ENCODE measurements around the gene MAGI2. TPM values are rescaled to one million over a fixed set of nuclear protein-coding genes. Genes with fewer than 3 reads are reported as not detected.
"Not testable (repeated sequence)": the region's sequence is repeated elsewhere in the genome, so short reads cannot be mapped to it uniquely, and the experiment has no call there.

MAGI2 gene
- total and polyA plus RNA-seq, 2 donors (not counting 3 experiments of a cell fraction or from before 2014, with no cell fraction given), result 0.28 to 6.0 TPM

DNA sequence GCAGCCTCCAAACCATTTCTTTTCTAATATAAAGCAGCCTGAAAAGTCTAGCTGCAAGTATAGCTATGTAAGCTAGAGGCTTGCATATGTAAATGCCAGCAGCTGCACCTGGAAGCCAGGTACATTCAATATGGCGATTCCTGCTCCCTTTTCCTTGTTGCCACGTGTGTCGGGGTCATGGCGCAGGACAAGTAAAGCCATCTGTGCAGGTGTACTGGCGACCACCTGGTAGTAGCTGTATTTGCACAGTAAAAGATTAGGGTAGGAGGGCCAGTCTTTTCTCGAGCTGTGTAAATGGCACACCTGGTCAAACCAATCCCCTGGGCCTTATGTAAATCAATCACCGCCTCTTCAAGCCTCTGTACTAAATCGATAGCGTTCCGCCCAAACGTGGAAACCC is 484.5 kb downstream of the MAGI2 start:
- no peak overlapping the region for H2AFZ ChIP-seq (ENCODE audit: low read depth, low read length)
- no peak overlapping the region for H3K27ac ChIP-seq (ENCODE audit: insufficient read depth, low read depth, low read length)
- no peak for DNase-seq (ENCODE audit: low read depth, low spot score)
- H3K4me3 ChIP-seq (replicated peaks in 1 of 3; ENCODE audit: insufficient read depth in 1 of 3, low read depth in 1 of 3, low read length in 3 of 3), result no peak overlapping the region
- H3K4me1 ChIP-seq (ENCODE audit: control insufficient read depth, extremely low read depth, insufficient read depth, low read length), result no peaks in the 10 kb centered on the region
- intact Hi-C loops (cut with micrococcal nuclease), result no loop called here
- no peak for TF ChIP-seq FOS (IDR thresholded peaks at IDR 0.05; ENCODE audit: borderline replicate concordance, insufficient read depth, low read length)
- TF ChIP-seq MYC (IDR thresholded peaks at IDR 0.05; ENCODE audit: low read depth, low read length), result no peak
- TF ChIP-seq, protein P1, sequence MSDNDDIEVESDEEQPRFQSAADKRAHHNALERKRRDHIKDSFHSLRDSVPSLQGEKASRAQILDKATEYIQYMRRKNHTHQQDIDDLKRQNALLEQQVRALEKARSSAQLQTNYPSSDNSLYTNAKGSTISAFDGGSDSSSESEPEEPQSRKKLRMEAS (IDR thresholded peaks at IDR 0.05; ENCODE audit: insufficient read depth, insufficient read length), result no peak
- TF ChIP-seq POLR2A (IDR thresholded peaks at IDR 0.05; ENCODE audit: low read depth, low read length), result no peak
- TF ChIP-seq, protein P2, sequence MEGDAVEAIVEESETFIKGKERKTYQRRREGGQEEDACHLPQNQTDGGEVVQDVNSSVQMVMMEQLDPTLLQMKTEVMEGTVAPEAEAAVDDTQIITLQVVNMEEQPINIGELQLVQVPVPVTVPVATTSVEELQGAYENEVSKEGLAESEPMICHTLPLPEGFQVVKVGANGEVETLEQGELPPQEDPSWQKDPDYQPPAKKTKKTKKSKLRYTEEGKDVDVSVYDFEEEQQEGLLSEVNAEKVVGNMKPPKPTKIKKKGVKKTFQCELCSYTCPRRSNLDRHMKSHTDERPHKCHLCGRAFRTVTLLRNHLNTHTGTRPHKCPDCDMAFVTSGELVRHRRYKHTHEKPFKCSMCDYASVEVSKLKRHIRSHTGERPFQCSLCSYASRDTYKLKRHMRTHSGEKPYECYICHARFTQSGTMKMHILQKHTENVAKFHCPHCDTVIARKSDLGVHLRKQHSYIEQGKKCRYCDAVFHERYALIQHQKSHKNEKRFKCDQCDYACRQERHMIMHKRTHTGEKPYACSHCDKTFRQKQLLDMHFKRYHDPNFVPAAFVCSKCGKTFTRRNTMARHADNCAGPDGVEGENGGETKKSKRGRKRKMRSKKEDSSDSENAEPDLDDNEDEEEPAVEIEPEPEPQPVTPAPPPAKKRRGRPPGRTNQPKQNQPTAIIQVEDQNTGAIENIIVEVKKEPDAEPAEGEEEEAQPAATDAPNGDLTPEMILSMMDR (IDR thresholded peaks at IDR 0.05; ENCODE audit: extremely low read depth in 1 of 2, insufficient read depth in 1 of 2, low read depth in 1 of 2, low read length in 2 of 2), result no peak
- TF ChIP-seq JUN (IDR thresholded peaks at IDR 0.05; ENCODE audit: borderline replicate concordance, insufficient read depth, insufficient read length, low read depth), result no peak
- TF ChIP-seq GATA2 (IDR thresholded peaks at IDR 0.05; ENCODE audit: insufficient read depth, insufficient read length, low read depth, low read length), result no peak
- TF ChIP-seq POLR2AphosphoS5 (IDR thresholded peaks at IDR 0.05; ENCODE audit: insufficient read depth, low read depth, low read length), result no peak
- TF ChIP-seq EZH2 (IDR thresholded peaks at IDR 0.05; ENCODE audit: borderline replicate concordance, low read depth, low read length, severe bottlenecking), result no peak
- no peak overlapping the region for H3K4me2 ChIP-seq (ENCODE audit: insufficient read depth, low read length)
- ChIA-PET CTCF (no interaction called here), POLR2A (no interaction called here)
- no peaks in the 10 kb centered on the region for H4K20me1 ChIP-seq (replicated peaks; ENCODE audit: control insufficient read depth, extremely low read depth, insufficient read depth, low read length)
- H3K9me1 ChIP-seq (replicated peaks; ENCODE audit: control insufficient read depth, extremely low read depth, insufficient read depth, low read length), result no peaks in the 10 kb centered on the region
- dilution Hi-C loops (cut with MboI; ENCODE audit: extremely low pct_ligation_motif_present, low sequenced_read_pairs), result no loop called here
- no peaks in the 10 kb centered on the region for H3K79me2 ChIP-seq (ENCODE audit: control insufficient read depth, insufficient read depth, low read length)
- H3K9ac ChIP-seq (replicated peaks; ENCODE audit: extremely low read depth, insufficient read depth, low read length), result no peak overlapping the region
- H3K27me3 ChIP-seq (ENCODE audit: control insufficient read depth in 2 of 2, insufficient read depth in 2 of 2, low read length in 2 of 2), result no peaks in the 10 kb centered on the region
- no peak for FAIRE-seq
- H3K36me3 ChIP-seq (ENCODE audit: control insufficient read depth in 2 of 2, extremely low read depth in 1 of 2, insufficient read depth in 2 of 2, low read length in 2 of 2), result no peaks in the 10 kb centered on the region
- no TSS peak for BruUV-seq (replicated peaks)
- H3K9me3 ChIP-seq (replicated peaks; ENCODE audit: control insufficient read depth, insufficient read depth, low read length), result no peaks in the 10 kb centered on the region

DNA sequence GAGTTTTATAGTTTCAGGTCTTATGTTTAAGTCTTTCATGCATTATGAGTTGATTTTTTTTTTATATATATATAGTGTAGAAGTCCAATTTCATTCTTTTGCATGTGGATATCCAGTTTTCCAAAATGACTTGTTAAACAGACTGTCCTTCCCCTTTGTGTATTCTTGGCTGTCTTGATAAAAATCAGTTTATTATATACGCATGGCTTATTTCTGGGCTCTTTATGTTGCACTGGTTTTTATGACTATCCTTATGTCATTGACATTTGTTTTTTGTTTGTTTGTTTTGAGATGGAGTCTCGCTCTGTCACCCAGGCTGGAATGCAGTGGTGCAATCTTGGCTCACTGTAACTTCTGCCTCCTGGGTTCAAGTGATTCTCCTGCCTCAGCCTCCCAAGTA is 485.9 kb downstream of the MAGI2 start:
- H3K27ac ChIP-seq (ENCODE audit: insufficient read depth, low read depth, low read length); H3K9ac ChIP-seq (replicated peaks; ENCODE audit: extremely low read depth, insufficient read depth, low read length); intact Hi-C loops (cut with micrococcal nuclease); H3K27me3 ChIP-seq (ENCODE audit: control insufficient read depth in 2 of 2, insufficient read depth in 2 of 2, low read length in 2 of 2); H3K36me3 ChIP-seq (ENCODE audit: control insufficient read depth in 2 of 2, extremely low read depth in 1 of 2, insufficient read depth in 2 of 2, low read length in 2 of 2); H3K9me1 ChIP-seq (replicated peaks; ENCODE audit: control insufficient read depth, extremely low read depth, insufficient read depth, low read length); FAIRE-seq; CTCF ChIA-PET; H2AFZ ChIP-seq (ENCODE audit: low read depth, low read length); DNase-seq (ENCODE audit: low read depth, low spot score); H3K4me2 ChIP-seq (ENCODE audit: insufficient read depth, low read length); H3K79me2 ChIP-seq (ENCODE audit: control insufficient read depth, insufficient read depth, low read length); dilution Hi-C loops (cut with MboI; ENCODE audit: extremely low pct_ligation_motif_present, low sequenced_read_pairs); H4K20me1 ChIP-seq (replicated peaks; ENCODE audit: control insufficient read depth, extremely low read depth, insufficient read depth, low read length); H3K9me3 ChIP-seq (replicated peaks; ENCODE audit: control insufficient read depth, insufficient read depth, low read length); H3K4me1 ChIP-seq (ENCODE audit: control insufficient read depth, extremely low read depth, insufficient read depth, low read length); BruUV-seq (replicated peaks); POLR2A ChIA-PET; H3K4me3 ChIP-seq (replicated peaks in 1 of 3; ENCODE audit: insufficient read depth in 1 of 3, low read depth in 1 of 3, low read length in 3 of 3): not testable (repeated sequence)
